Neuronal stem cell (in vitro differentiated cells): Measurements from ENCODE around the gene PDPK1.
"Not testable (repeated sequence)": the region's sequence is repeated elsewhere in the genome, so short reads cannot be mapped to it uniquely, and the experiment has no call there.

Experiments used
- DNase-seq: peaks from one replicate; pipeline ENCODE4 v3.0.0-alpha.2; 2013; ENCODE audit warnings: low spot score
- H2AFZ ChIP-seq: one replicate; pipeline ENCODE4 v1.6.1; 2013; ENCODE audit warnings: mild to moderate bottlenecking, low read length, inconsistent platforms
- H2AK5ac ChIP-seq: 2 replicates; pipeline ENCODE4 v1.6.1; 2013; ENCODE audit warnings: low read depth, mild to moderate bottlenecking, inconsistent platforms, low read length, moderate library complexity, mixed read lengths
- H2BK120ac ChIP-seq: 2 replicates; pipeline ENCODE4 v1.6.1; 2013; ENCODE audit warnings: low read depth, mild to moderate bottlenecking, inconsistent platforms, low read length, moderate library complexity, mixed read lengths
- H2BK12ac ChIP-seq: one replicate; pipeline ENCODE4 v1.6.1; 2013; ENCODE audit warnings: low read length, inconsistent platforms
- H2BK15ac ChIP-seq: 2 replicates; pipeline ENCODE4 v1.6.1; 2013; ENCODE audit warnings: mild to moderate bottlenecking, low read length, inconsistent platforms, mixed read lengths
- H2BK5ac ChIP-seq: one replicate; pipeline ENCODE4 v1.6.1; 2013; ENCODE audit warnings: inconsistent platforms, mild to moderate bottlenecking, low read length, moderate library complexity
- H3K14ac ChIP-seq: one replicate; pipeline ENCODE4 v1.6.1; 2013; ENCODE audit warnings: low read length, inconsistent platforms
- H3K18ac ChIP-seq: 2 replicates; pipeline ENCODE4 v1.6.1; 2013; ENCODE audit warnings: low read length, inconsistent platforms
- H3K23ac ChIP-seq: 2 replicates; pipeline ENCODE4 v1.6.1; 2013; ENCODE audit warnings: low read depth, mild to moderate bottlenecking, mixed read lengths, low read length, inconsistent platforms; ENCODE audit not compliant: poor library complexity
- H3K27ac ChIP-seq: replicated peaks from 3 replicates; pipeline ENCODE4 v1.5.1; 2013; ENCODE audit warnings: low read length, inconsistent platforms
- H3K27me3 ChIP-seq, 3 experiments: 2 replicates each; pipeline ENCODE4 v1.6.1; 2013; ENCODE audit warnings: low read length in 3 of 3, mild to moderate bottlenecking in 2 of 3, inconsistent platforms in 1 of 3, low read depth in 1 of 3, mixed read lengths in 1 of 3, moderate library complexity in 1 of 3; ENCODE audit not compliant: control insufficient read depth in 3 of 3, insufficient read depth in 3 of 3
- H3K36me3 ChIP-seq, 2 donors: replicated peaks in 1 of 2; 2 replicates each; pipeline ENCODE4 v1.6.1; 2013; ENCODE audit warnings: low read length in 2 of 2; ENCODE audit not compliant: control insufficient read depth in 2 of 2, insufficient read depth in 2 of 2
- H3K4ac ChIP-seq: 2 replicates; pipeline ENCODE4 v1.6.1; 2013; ENCODE audit warnings: inconsistent platforms, mild to moderate bottlenecking, low read length, moderate library complexity
- H3K4me1 ChIP-seq, 2 donors: 1 replicate in 1 of 2; 2 replicates in 1 of 2; pipeline ENCODE4 v1.6.1; 2013; ENCODE audit warnings: low read length in 2 of 2, low read depth in 1 of 2; ENCODE audit not compliant: control insufficient read depth in 2 of 2, insufficient read depth in 1 of 2
- H3K4me2 ChIP-seq: one replicate; pipeline ENCODE4 v1.6.1; 2013; ENCODE audit warnings: mild to moderate bottlenecking, low read length, inconsistent platforms; ENCODE audit not compliant: insufficient read depth, poor library complexity, severe bottlenecking
- H3K4me3 ChIP-seq, 2 donors: 2 replicates each; pipeline ENCODE4 v1.5.1; 2013; ENCODE audit warnings: low read length in 2 of 2, mild to moderate bottlenecking in 2 of 2, inconsistent platforms in 1 of 2, moderate library complexity in 1 of 2
- H3K79me1 ChIP-seq: one replicate; pipeline ENCODE4 v1.6.1; 2013; ENCODE audit warnings: low read depth, mild to moderate bottlenecking, inconsistent platforms, low read length, moderate library complexity
- H3K9ac ChIP-seq: one replicate; pipeline ENCODE4 v1.6.1; 2013; ENCODE audit warnings: mild to moderate bottlenecking, low read depth, low read length, inconsistent platforms; ENCODE audit not compliant: poor library complexity
- H3K9me3 ChIP-seq, 2 donors: replicated peaks in 1 of 2; 2 replicates each; pipeline versions ENCODE3 to v1.6.1; 2013; ENCODE audit warnings: low read length in 2 of 2, mild to moderate bottlenecking in 2 of 2, inconsistent platforms in 1 of 2, low read depth in 1 of 2, mixed read lengths in 1 of 2, moderate library complexity in 1 of 2; ENCODE audit not compliant: control insufficient read depth in 2 of 2, insufficient read depth in 1 of 2
- H4K8ac ChIP-seq: one replicate; pipeline ENCODE4 v1.6.1; 2013; ENCODE audit warnings: low read depth, mild to moderate bottlenecking, inconsistent platforms, low read length, moderate library complexity
- H4K91ac ChIP-seq: one replicate; pipeline ENCODE4 v1.6.1; 2013; ENCODE audit warnings: low read length, low read depth, mild to moderate bottlenecking, inconsistent platforms; ENCODE audit not compliant: poor library complexity
- WGBS, 2 donors: extraction: QIAGEN DNeasy Blood & Tissue Kit; methylation state at CpG; one replicate each; pipeline ENCODE4 v1.1.7; 2013; ENCODE audit warnings: missing lambda C conversion rate in 2 of 2, mixed read lengths in 1 of 2; ENCODE audit not compliant: insufficient read length in 2 of 2, insufficient replicate concordance in 1 of 2; ENCODE audit errors: extremely low coverage in 2 of 2; 5-methylcytosine and 5-hydroxymethylcytosine counted together

The PDPK1 gene

GRCh38 chr16:2602175-2602574 is 64.4 kb downstream of the PDPK1 start:
- H3K18ac ChIP-seq, H2BK15ac ChIP-seq, H3K23ac ChIP-seq, H4K91ac ChIP-seq, H2BK12ac ChIP-seq, H2AK5ac ChIP-seq, H3K79me1 ChIP-seq, H3K4me2 ChIP-seq, H3K27me3 ChIP-seq, H3K9me3 ChIP-seq, H2AFZ ChIP-seq, H3K4me3 ChIP-seq, H3K27ac ChIP-seq, H3K4ac ChIP-seq, H4K8ac ChIP-seq, DNase-seq, H3K14ac ChIP-seq, H2BK120ac ChIP-seq, H2BK5ac ChIP-seq, H3K9ac ChIP-seq: not testable (repeated sequence)
- Histone ChIP-seq H3K4me1 (peaks cover 2 to 13% of the 10 kb centered on the region in 2 donors), H3K36me3 (peaks cover 4 to 19% of the 10 kb centered on the region in 2 donors)
- no CpG with 5 or more reads among the region's 7 CpGs for WGBS, 2 donors

- H4K91ac ChIP-seq = no peak overlapping the region
- H3K23ac ChIP-seq = peak overlapping the region; percentile 98
- H2AFZ ChIP-seq = peak overlapping the region; percentile 93
- H3K79me1 ChIP-seq = no peaks in the 10 kb centered on the region
- H3K4me1 ChIP-seq = peaks cover 0 to 1% of the 10 kb centered on the region in 2 donors
- H3K14ac ChIP-seq = peak overlapping the region; percentile 2
- peak overlapping the region; percentile 47 for H2BK12ac ChIP-seq
- H3K27ac ChIP-seq = peak overlapping the region; percentile 78
- DNase-seq = peak; percentile 93
- peak overlapping the region; percentile 80 for H3K4me2 ChIP-seq
- H3K9ac ChIP-seq = peak overlapping the region; percentile 99
- H3K18ac ChIP-seq = peak overlapping the region; percentile 98
- no peaks in the 10 kb centered on the region for H3K27me3 ChIP-seq
- peaks cover under 1 to 7% of the 10 kb centered on the region in 2 donors for H3K36me3 ChIP-seq
- H4K8ac ChIP-seq = peak overlapping the region; percentile 43
- peak overlapping the region; percentile 92 for H2BK15ac ChIP-seq
- WGBS, 2 donors = no CpG with 5 or more reads among the region's 58 CpGs
- peak overlapping the region; percentile 46 for H3K4ac ChIP-seq
- H3K9me3 ChIP-seq = no peaks in the 10 kb centered on the region
- no peak overlapping the region for H2BK120ac ChIP-seq
- peak overlapping the region; percentile 82 for H2BK5ac ChIP-seq
- peak overlapping the region; percentile 91 for H2AK5ac ChIP-seq
- peak overlapping the region; percentile 94 to 95 for H3K4me3 ChIP-seq
Measured at GRCh38 chr16:2603165-2604015, 65.6 kb downstream of the PDPK1 start.

GRCh38 chr16:2604016-2604369 is 66.2 kb downstream of the PDPK1 start:
- not testable (repeated sequence) for H3K79me1 ChIP-seq, H3K23ac ChIP-seq, H3K4ac ChIP-seq, H3K9me3 ChIP-seq, H3K36me3 ChIP-seq, H3K27ac ChIP-seq, H2BK12ac ChIP-seq, H2BK120ac ChIP-seq, H3K27me3 ChIP-seq, H3K4me1 ChIP-seq, DNase-seq, H4K91ac ChIP-seq, H3K18ac ChIP-seq, H2BK15ac ChIP-seq
- peak overlapping the region; percentile 82 for H2BK5ac ChIP-seq
- peak overlapping the region; percentile 99 for H3K9ac ChIP-seq
- peak overlapping the region; percentile 43 for H4K8ac ChIP-seq
- H2AK5ac ChIP-seq = peak overlapping the region; percentile 91
- peak overlapping the region; percentile 80 for H3K4me2 ChIP-seq
- H3K4me3 ChIP-seq = peak overlapping the region; percentile 94 to 95
- H2AFZ ChIP-seq = peak overlapping the region; percentile 93
- WGBS, 2 donors = no CpG with 5 or more reads among the region's 12 CpGs
- H3K14ac ChIP-seq = peak overlapping the region; percentile 2

GRCh38 chr16:2606820-2607219 is 69.0 kb downstream of the PDPK1 start:
- H2BK120ac ChIP-seq, H2AFZ ChIP-seq, H2BK12ac ChIP-seq, H3K27me3 ChIP-seq, H4K91ac ChIP-seq, H4K8ac ChIP-seq, H3K9ac ChIP-seq, H3K9me3 ChIP-seq, H3K79me1 ChIP-seq, H2BK5ac ChIP-seq, H2BK15ac ChIP-seq, H3K4me3 ChIP-seq, H3K14ac ChIP-seq, H3K18ac ChIP-seq, H3K4me2 ChIP-seq, DNase-seq, H3K23ac ChIP-seq, H3K4me1 ChIP-seq, H2AK5ac ChIP-seq, H3K4ac ChIP-seq, H3K27ac ChIP-seq: not testable (repeated sequence)
- WGBS, 2 donors = no CpG with 5 or more reads among the region's 8 CpGs
- H3K36me3 ChIP-seq = peaks cover 9 to 17% of the 10 kb centered on the region in 2 donors
